ENCODE results near the gene NUP88. TPM values are rescaled to one million over a fixed set of nuclear protein-coding genes. Genes with fewer than 3 reads are reported as not detected.

The NUP88 gene
- total and polyA plus RNA-seq, 2 donors (not counting 3 experiments of a cell fraction or from before 2014, with no cell fraction given) = 52.5 to 95.8 TPM

DNA sequence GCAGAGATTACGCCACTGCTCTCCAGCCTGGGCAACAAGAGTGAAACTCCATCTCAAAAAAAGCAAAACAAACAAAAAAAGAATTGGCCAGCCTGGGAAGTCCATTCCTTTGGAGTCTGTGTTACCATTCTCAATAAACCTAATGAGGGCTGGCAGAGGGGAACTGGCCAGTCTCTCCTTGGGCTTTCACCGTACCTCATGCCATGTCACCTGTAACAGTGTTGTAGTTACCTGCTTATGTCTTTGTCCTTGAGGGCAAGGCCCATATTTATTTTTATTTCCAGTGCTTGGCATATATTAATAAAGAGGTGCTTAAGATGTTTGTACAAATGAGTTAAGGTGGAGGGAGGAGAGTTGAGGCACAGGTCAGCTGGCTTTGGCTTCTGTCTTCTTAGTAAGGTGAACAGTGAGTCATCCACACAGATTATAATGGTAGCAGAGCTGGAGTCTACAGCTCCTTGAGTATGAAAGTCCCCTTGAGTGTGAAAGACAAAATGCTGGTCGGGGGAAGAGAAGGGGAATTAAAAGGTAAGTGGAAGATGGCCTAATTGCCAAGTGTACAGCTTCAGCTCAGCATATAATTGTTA is 11.0 kb upstream of the NUP88 start:
- no peak overlapping the region for H3K4me2 ChIP-seq (ENCODE audit: insufficient read depth, low read length)
- DNase-seq (ENCODE audit: low read depth, low spot score) (no peak), FAIRE-seq (no peak)
- ChIA-PET CTCF (interaction anchor here (0.6 to 6.0 kb wide), 3 partner anchors 9 to 97 kb away, joined by 3 to 43 read pairs (median 3); partner anchors contain the start of gene C1QBP), POLR2A (interaction anchor here (0.7 kb wide), 1 partner anchor 165 kb away, joined by 6 read pairs; no protein-coding TSS in a partner anchor)
- H3K4me3 ChIP-seq (replicated peaks in 1 of 3; ENCODE audit: insufficient read depth in 1 of 3, low read depth in 1 of 3, low read length in 3 of 3) = no peak overlapping the region
- H3K79me2 ChIP-seq (ENCODE audit: control insufficient read depth, insufficient read depth, low read length) = peaks cover 5% of the 10 kb centered on the region
- no peaks in the 10 kb centered on the region for H4K20me1 ChIP-seq (replicated peaks; ENCODE audit: control insufficient read depth, extremely low read depth, insufficient read depth, low read length)
- no peaks in the 10 kb centered on the region for H3K4me1 ChIP-seq (ENCODE audit: control insufficient read depth, extremely low read depth, insufficient read depth, low read length)
- H3K27ac ChIP-seq (ENCODE audit: insufficient read depth, low read depth, low read length) = no peak overlapping the region
- peaks cover 30 to 55% of the 10 kb centered on the region in 2 experiments for H3K36me3 ChIP-seq (ENCODE audit: control insufficient read depth in 2 of 2, extremely low read depth in 1 of 2, insufficient read depth in 2 of 2, low read length in 2 of 2)
- no TSS peak for BruUV-seq (replicated peaks)
- H3K27me3 ChIP-seq (ENCODE audit: control insufficient read depth in 2 of 2, insufficient read depth in 2 of 2, low read length in 2 of 2) = no peaks in the 10 kb centered on the region
- intact Hi-C loops (cut with micrococcal nuclease) (no loop called here), dilution Hi-C loops (cut with MboI; ENCODE audit: extremely low pct_ligation_motif_present, low sequenced_read_pairs) (no loop called here)
- H3K9ac ChIP-seq (replicated peaks; ENCODE audit: extremely low read depth, insufficient read depth, low read length) = no peak overlapping the region
- H3K9me1 ChIP-seq (replicated peaks; ENCODE audit: control insufficient read depth, extremely low read depth, insufficient read depth, low read length) = no peaks in the 10 kb centered on the region
- H3K9me3 ChIP-seq (replicated peaks; ENCODE audit: control insufficient read depth, insufficient read depth, low read length) = no peaks in the 10 kb centered on the region
- TF ChIP-seq GATA2 (IDR thresholded peaks at IDR 0.05; ENCODE audit: insufficient read depth, insufficient read length, low read depth, low read length) (no peak), FOS (IDR thresholded peaks at IDR 0.05; ENCODE audit: borderline replicate concordance, insufficient read depth, low read length) (no peak), JUN (IDR thresholded peaks at IDR 0.05; ENCODE audit: borderline replicate concordance, insufficient read depth, insufficient read length, low read depth) (no peak), EZH2 (IDR thresholded peaks at IDR 0.05; ENCODE audit: borderline replicate concordance, low read depth, low read length, severe bottlenecking) (no peak), POLR2A (IDR thresholded peaks at IDR 0.05; ENCODE audit: low read depth, low read length) (no peak), MYC (IDR thresholded peaks at IDR 0.05; ENCODE audit: low read depth, low read length) (no peak), POLR2AphosphoS5 (IDR thresholded peaks at IDR 0.05; ENCODE audit: insufficient read depth, low read depth, low read length) (no peak)
- TF ChIP-seq, protein P1, sequence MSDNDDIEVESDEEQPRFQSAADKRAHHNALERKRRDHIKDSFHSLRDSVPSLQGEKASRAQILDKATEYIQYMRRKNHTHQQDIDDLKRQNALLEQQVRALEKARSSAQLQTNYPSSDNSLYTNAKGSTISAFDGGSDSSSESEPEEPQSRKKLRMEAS (IDR thresholded peaks at IDR 0.05; ENCODE audit: insufficient read depth, insufficient read length) = no peak
- TF ChIP-seq, protein P2, sequence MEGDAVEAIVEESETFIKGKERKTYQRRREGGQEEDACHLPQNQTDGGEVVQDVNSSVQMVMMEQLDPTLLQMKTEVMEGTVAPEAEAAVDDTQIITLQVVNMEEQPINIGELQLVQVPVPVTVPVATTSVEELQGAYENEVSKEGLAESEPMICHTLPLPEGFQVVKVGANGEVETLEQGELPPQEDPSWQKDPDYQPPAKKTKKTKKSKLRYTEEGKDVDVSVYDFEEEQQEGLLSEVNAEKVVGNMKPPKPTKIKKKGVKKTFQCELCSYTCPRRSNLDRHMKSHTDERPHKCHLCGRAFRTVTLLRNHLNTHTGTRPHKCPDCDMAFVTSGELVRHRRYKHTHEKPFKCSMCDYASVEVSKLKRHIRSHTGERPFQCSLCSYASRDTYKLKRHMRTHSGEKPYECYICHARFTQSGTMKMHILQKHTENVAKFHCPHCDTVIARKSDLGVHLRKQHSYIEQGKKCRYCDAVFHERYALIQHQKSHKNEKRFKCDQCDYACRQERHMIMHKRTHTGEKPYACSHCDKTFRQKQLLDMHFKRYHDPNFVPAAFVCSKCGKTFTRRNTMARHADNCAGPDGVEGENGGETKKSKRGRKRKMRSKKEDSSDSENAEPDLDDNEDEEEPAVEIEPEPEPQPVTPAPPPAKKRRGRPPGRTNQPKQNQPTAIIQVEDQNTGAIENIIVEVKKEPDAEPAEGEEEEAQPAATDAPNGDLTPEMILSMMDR (IDR thresholded peaks at IDR 0.05; ENCODE audit: extremely low read depth in 1 of 2, insufficient read depth in 1 of 2, low read depth in 1 of 2, low read length in 2 of 2) = no peak
- no peak overlapping the region for H2AFZ ChIP-seq (ENCODE audit: low read depth, low read length)
